CD4-positive, alpha-beta T cell treated with Interleukin-15 for 1 hour (primary cell): ENCODE measurements around the gene SENP7.
"Not testable (repeated sequence)": the region's sequence is repeated elsewhere in the genome, so short reads cannot be mapped to it uniquely, and the experiment has no call there.

ENCODE experiments used
- DNase-seq: peaks from one replicate; pipeline ENCODE4 v3.0.0-alpha.2; 2020

SENP7 gene

GRCh38 chr3:101519685-101520365 lies 6.8 kb upstream of the SENP7 start:
- DNase-seq: no peak

GRCh38 chr3:101518421-101518871 lies 5.4 kb upstream of the SENP7 start:
- peak; percentile 57 for DNase-seq

GRCh38 chr3:101513419-101513986 lies 491 bp upstream of the SENP7 start:
- DNase-seq: no peak

DNA sequence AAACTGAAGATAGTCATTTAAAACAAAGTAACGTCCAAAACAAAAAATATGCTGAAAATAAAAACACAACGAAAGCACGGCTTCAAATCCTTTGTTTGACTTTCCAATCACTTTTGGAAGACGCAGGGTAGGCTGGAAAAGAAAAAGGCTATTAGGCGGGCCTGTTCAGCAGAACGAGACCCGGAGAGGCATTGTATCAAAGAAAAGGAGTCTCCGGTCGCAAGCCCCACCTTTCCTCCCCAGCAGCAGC lies 691 bp downstream of the SENP7 start:
- no peak for DNase-seq

DNA sequence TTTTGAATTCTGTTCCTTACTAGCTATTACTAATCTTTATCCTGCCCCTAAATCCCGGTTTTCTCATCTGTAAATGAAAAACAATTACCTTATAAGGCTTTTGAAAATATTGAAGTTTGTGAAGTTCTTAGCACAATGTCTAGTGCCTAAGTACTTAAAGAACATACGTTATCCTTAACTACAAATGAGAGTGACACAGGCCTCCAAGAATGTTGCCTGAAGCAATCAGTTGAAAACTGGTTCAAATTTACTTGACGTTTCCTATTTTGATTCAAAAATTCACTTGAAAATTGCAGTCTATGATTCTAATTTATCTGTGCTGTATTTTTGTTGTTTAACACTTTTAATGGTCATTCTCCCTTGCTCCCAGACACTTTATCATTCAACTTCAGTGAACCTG lies 3.2 kb downstream of the SENP7 start:
- DNase-seq: no peak

GRCh38 chr3:101509281-101509680 lies 3.7 kb downstream of the SENP7 start:
- no peak for DNase-seq

DNA sequence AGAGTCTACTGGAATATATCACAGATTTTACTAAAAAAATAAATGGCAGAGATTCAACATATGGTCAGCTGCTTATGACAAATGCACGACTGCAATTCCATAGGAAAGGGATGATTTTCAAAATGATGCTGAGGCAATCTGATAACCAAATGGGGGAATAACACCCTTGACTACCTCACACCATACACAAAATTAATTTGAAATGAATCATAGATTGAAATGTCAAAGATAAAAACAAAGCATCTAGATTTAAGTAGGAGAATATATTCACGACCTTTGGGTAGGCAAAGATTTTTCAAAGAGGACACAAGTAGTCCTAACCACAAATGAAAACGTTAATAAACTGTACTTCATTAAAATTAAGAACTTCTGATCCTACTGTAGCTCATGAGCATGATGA lies 11.2 kb downstream of the SENP7 start:
- DNase-seq: no peak

DNA sequence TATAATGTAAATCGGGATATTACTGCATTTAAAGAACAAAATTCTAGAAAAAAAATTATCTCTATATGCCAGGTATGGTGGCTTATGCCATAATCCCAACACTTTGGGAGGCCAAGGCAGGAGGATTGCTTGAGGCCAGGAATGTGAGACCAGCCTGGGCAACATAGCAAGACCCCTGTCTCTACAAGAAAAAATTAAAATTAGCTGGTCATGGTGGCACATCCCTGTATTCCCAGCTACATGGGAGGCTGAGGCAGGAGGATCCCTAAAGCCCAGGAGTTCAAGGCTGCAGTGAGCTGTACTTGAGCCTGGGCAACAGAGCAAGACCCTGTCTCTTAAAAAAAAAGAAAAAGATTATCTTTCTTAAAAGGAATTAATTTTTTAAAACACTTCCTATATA lies 12.8 kb downstream of the SENP7 start:
- no peak for DNase-seq

- DNase-seq: no peak
These were observed 15.2 kb downstream of the SENP7 start for GRCh38 chr3:101497803-101498202.

DNA sequence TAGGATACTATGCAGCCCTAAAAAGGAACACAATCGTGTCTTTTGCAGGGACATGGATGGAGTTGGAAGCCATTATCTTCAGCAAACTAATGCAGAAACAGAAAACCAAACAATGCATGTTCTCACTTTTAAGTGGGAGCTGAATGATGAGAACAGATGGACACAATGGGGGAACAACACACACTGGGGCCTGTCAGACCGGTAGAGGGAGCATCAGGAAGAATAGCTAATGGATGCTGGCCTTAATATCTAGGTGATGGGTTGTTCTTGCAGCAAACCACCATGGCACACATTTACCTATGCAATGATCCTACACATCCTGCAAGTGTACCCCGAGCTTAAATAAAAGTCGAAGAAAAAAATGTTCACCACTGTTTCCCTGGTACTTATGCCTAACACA lies 17.5 kb downstream of the SENP7 start:
- DNase-seq: no peak

GRCh38 chr3:101484805-101485620 lies 28.0 kb downstream of the SENP7 start:
- no peak for DNase-seq

DNA sequence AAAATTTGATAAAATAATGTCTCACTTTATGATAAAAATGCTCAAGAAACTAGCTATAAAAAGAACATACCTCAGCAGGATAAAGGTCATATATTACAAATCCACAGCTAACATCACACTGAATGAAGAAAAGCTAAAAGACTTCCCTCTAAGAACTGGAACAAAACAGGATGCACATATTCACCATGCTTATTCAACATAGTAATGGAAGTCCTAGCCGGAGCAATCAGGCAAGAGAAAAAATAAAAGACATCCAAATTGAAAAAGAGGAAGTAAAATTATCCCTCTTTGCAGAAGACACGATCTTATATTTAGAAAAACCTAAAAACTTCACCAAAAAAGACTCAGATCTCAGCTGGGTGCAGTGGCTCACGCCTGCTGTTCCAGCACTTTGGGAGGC lies 34.0 kb downstream of the SENP7 start:
- no peak for DNase-seq

DNA sequence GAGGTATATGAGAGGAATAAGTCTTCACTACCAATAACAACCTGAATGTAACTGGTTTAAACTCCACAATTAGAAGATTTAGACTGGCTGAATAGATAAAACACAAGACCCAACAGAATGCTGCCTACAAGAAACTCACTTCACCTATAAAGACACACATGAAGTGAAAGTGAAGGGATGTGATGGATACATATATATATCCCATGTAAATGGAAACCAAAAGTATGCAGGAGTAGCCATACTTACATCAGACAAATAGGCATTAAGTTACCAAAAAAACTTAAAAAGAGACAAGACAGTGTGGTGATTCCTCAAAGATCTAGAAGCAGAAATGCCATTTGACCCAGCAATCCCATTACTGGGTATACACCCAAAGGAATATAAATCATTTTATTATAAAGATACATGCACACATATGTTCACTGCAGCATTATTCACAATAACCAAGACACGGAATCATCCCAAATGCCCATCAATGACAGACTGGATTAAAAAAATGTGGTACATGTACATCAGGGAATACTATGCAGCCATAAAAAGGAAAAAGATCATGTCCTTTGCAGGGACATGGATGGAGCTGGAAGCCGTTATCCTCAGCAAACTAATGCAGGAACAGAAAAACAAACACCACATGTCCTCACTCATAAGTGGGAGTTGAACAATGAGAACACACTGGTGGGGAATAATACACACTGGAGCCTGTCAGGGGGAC lies 38.0 kb downstream of the SENP7 start:
- not testable (repeated sequence) for DNase-seq

- DNase-seq: not testable (repeated sequence)
These were observed 44.3 kb downstream of the SENP7 start for GRCh38 chr3:101468676-101469075.

DNA sequence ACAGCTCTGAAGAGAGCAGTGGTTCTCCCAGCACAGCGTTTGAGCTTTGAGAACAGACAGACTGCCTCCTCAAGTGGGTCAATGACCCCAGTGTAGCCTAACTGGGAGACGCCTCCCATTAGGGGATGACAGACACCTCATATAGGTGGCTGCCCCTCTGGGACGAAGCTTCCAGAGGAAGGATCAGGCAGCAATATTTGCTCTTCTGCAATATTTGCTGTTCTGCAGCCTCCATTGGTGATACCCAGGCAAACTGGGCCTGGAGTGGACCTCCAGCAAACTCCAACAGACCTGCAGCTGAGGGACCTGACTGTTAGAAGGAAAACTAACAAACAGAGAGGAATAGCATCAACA lies 45.7 kb downstream of the SENP7 start:
- not testable (repeated sequence) for DNase-seq

DNA sequence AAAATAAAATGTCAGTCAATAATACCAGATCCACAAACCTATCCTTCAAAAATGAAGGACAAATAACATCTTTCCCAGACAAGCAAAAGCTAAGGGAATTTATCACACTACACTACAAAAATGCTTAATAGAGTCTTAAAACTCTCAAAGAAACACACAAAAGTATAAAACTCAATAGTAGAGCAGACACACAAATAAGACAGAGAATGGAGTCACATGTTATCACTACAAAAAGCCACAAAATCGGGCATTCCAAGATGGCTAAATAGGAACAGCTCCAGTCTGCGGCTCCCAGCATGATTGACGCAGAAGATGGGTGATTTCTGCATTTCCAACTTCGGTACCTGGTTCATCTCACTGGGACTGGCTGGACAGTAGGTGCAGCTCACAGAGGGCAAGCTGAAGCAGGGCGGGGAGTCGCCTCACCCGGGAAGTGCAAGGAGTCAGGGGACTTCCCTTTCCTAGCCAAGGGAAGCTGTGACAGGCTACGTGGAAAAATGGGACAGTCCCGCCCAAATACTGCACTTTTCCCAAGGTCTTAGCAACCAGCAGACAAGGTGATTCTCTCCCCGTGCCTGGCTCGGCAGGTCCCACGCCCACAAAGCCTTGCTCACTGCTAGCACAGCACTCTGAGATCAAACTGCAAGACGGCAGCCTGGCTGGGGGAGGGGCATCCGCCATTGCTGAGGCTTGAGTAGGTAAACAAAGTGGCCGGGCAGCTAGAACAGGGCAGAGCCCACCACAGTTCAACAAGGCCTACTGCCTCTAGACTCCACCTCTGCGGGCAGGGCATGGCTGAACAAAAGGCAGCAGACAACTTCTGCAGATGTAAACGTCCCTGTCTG lies 46.3 kb downstream of the SENP7 start:
- DNase-seq: peak; percentile 21

DNA sequence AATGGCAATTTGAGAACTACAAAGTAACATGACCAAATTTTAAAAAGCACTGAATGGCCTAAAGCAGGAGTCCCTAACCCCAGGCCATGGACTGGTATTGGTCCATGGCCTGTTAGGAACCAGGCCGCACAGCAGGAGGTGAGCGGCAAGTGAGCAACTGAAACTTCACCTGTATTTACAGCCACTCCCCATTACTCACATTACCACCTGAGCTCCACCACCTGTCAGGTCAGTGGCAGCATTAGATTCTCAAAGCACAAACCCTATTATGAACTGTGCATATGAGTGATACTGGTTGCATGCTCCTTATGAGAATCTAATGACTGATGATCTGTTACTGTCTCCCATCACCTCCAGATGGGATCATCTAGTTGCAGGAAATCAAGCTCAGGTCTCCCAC lies 48.8 kb downstream of the SENP7 start:
- no peak for DNase-seq

DNA sequence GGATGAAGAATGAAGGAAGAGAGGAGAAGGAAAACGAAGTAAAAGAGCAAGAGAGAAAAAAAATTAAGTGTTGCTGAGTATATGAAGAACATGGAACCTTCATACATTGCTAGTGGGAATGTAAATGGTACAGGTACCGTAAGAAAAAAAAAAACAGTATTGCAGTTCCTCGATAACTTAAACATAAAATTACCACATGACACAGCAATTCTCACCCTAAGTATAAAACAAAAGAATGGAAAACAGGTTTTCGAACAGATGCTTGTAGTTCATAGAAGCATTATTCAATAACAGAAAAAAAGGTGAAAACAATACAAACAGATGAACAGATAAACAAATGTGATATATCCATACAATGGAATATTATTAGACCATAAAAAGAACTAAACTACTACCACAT lies 51.6 kb downstream of the SENP7 start:
- no peak for DNase-seq

- DNase-seq: no peak
These were observed 54.6 kb downstream of the SENP7 start for GRCh38 chr3:101458387-101458786.

GRCh38 chr3:101454629-101455028 lies 58.4 kb downstream of the SENP7 start:
- DNase-seq: no peak

DNA sequence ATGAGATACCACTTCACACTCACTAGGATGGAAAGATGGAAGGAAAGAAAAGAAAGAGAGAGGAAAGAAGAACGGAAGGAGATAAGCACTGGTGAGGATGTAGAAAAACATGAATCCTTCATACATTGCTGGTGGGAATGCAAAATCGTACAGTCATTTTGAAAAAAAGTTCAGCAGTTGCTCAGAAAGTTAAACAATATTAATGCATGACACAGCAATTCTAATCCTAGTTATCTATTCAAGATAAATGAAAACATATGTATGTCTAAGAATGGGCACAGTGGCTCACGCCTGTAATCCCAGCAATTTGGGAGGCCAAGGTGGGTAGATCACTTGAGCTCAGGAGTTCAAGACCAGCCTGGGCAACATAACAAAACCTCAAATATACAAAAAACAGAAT lies 59.1 kb downstream of the SENP7 start:
- no peak for DNase-seq

DNA sequence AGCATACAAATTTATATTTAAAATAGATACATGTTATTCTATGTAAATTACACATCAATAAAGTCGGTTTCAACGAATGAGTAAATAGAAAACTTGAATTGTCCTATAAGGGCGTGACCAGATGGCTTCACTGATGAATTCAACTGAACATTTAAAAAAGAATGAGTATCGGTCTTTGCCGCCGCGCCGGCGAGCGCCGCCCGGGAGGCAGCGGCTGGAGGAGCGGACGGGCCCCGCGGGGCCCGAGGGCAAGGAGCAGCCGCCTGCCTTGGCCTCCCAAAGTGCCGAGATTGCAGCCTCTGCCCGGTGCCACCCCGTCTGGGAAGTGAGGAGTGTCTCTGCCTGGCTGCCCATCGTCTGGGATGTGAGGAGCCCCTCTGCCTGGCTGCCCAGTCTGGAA lies 74.4 kb downstream of the SENP7 start:
- not testable (repeated sequence) for DNase-seq

DNA sequence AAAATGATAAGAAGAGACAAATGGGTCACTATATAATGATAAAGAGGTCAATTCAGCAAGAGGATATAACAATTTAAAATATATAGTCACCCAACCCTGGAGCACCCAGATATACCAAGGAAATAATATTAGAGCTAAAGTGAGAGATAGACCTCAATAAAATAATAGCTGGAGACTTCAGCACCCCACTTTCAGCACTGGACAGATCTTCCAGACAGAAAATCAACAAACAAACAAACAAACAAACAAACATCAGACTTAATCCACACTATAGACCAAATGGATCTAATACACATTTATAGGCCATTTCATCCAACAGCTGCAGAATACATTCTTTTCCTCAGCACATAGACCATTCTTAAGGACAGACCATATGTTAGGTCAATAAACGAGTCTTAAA lies 79.4 kb downstream of the SENP7 start:
- DNase-seq: no peak
